Kidney glomerular epithelial cell (primary cell): Measurements from ENCODE around the gene PRSS33.
A peak's percentile ranks its signal among the peaks of the same experiment; 100 is the strongest.

Experiments
- DNase-seq: peaks from one replicate; lab custom pipeline; 2025; lab: John Stamatoyannopoulos, UW

The PRSS33 gene, protein sequence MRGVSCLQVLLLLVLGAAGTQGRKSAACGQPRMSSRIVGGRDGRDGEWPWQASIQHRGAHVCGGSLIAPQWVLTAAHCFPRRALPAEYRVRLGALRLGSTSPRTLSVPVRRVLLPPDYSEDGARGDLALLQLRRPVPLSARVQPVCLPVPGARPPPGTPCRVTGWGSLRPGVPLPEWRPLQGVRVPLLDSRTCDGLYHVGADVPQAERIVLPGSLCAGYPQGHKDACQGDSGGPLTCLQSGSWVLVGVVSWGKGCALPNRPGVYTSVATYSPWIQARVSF

GRCh38 chr16:2787406-2787805 is at the start of gene PRSS33:
TSS of gene PRSS33 (minus strand) at chr16:2787560. CDS start at chr16:2786547, 1,013 bp downstream.
- no peak for DNase-seq

- DNase-seq, result no peak
Observed at GRCh38 chr16:2836646-2837508, 49.5 kb upstream of the PRSS33 start.

GRCh38 chr16:2835638-2836493 is 48.5 kb upstream of the PRSS33 start:
- peak; percentile 99 for DNase-seq

- no peak for DNase-seq
Observed at GRCh38 chr16:2834968-2835367, 47.6 kb upstream of the PRSS33 start.

- DNase-seq, result no peak
Observed at GRCh38 chr16:2833776-2834175, 46.4 kb upstream of the PRSS33 start.

DNA sequence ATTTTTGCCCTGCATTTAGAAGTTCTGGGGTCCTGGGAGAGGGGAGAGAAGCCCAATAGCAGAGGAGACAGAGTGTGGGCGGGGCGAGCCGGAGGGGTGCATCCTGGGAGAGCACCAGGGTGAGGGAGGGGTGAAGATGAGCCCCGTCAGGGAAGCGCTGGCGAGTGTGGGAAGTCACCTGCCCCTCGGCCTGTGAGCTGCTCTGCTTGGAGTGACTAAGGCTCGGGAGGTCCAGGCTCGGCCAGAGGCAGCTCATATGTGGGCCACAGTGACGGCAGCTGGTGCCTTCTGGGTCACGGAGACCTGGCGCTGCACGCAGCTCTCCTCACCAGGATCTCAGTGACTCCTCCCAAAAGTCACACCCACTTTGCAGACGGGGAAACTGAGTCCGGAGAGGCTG is 43.8 kb upstream of the PRSS33 start:
- no peak for DNase-seq

- DNase-seq, result no peak
Observed at GRCh38 chr16:2830355-2830695, 43.0 kb upstream of the PRSS33 start.

DNA sequence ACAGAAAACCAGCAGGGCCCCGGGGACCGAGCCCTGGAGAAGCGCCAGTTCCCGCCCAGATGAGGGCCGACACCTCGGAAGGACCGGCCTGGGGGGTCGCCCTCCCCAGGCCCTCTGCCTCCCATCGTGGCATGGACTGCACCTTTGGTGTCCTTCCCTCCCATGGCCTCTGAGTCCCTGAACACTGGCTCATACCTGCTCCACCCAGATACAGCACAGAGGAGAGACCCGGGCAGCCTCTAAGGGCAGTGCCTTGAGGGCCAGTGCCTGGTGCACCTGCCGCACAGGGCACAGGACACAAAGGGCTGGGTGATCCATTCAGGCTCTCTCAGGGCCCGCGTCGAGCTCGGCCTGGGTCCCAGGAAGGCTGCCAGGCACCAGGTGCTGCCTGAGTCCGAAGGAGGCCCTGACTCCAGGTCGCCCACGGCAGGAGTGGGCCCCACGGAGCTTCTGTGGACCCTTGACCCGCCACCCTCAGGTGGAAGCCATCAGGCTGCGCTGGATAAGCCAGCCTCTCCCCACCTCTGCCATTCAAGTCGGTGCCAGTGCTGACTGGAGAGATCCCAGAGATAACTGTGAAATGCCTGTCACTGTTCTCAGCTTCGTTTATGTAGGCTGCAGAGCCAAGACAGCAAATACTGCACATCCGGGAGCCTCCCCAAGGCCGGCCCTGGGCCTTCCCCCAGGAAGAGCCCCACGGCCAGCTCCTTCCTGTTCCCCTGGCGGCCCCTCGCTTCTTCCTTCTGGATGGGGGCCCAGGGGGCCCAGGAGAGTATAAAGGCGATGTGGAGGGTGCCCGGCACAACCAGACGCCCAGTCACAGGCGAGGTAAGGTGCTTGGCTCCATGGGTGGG is 42.4 kb upstream of the PRSS33 start, which contains the start of gene ZG16B:
TSS of gene ZG16B (plus strand) at position 803 of the 854 bp plus-strand sequence. CDS start 139 bp downstream, outside the sequence.
- DNase-seq, result no peak

DNA sequence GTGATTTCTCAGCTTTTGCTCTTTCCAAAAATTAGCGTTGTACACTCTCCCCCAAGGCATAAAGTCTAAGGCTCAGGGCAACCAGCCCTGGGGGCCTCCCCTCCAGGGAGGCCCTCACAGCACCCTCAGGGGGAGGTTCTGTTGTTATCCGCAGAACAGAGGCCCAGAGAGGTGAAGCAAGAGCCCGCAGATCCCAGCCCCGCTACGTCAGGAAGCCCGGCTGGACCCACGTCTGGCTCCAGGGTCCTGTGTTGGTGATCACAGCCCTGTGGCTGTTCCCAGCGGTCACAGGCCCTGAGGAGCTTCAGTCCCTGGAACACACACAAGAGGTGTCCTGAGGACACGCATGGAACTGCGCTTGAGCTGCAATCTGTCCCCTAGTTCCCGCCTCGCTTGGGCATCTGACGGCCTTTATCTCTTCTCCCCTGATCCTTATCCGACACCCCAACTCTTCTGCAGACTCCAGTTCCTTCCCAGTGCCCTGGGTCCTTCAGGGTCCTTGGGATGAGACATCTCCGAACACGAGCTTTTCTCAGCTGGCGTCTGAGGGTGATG is 41.6 kb upstream of the PRSS33 start:
- no peak for DNase-seq

GRCh38 chr16:2828521-2828840 is 41.1 kb upstream of the PRSS33 start:
- DNase-seq, result no peak

- no peak for DNase-seq
Observed at GRCh38 chr16:2827831-2828520, 40.6 kb upstream of the PRSS33 start.

- DNase-seq, result no peak
Observed at GRCh38 chr16:2827374-2827791, 40.0 kb upstream of the PRSS33 start.

DNA sequence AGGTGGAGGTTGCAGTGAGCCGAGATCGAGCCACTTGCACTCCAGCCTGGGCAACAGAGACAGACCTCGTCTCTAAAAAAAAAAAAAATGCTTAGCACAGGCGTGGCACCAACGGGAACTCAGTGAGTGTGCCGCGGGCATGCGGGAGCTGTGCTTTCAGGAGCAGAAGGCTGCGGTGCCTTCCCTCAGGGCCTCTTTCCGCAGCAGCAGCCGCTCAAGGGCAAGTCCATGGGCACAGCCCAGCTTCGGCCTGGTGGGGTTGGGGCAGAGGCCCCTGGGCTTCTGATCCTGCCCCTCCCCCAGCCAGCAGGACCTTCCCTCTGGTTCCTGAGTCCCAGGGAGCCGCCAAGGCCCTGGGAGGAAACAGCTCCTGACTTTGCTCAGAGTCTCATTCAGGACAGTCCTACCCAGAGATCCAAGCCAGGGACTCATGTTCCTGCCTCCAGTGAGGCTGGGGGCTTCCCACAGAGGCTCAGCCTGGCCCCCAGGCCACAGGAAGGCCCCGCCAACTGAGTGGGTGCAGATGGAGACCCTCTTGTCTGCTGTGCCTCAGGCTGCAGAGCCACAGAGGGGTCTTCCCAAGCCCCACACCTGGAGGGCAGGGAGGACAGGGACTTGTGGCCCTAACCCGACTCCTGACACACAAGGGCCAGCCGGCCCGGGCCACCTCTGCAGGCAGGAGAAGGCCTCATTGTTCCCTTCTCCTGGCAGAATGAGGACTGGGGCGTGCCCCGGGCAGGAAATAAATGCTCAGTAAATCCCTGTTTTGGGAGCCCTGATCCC is 39.4 kb upstream of the PRSS33 start:
- DNase-seq, result no peak

DNA sequence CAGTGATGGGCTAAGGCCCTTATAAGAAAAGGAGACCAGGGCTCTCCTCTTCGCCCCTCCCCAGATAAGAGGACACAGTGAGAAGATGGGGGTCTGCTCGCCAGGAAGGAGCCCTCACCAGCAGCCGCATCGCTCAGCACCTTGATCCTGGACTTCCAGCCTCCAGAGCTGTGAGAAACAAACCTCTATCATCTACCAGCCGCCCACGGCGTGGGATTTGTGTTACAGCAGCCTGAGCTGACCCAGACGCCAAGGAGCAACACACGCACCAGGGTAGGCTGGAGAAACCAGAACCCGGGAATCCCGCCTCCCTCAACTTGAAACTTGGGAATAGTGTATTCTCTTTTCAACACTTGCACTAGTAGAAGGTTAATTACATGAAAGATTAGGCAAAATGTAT is 38.5 kb upstream of the PRSS33 start:
- DNase-seq, result no peak

GRCh38 chr16:2825049-2825742 is 37.8 kb upstream of the PRSS33 start:
- no peak for DNase-seq

DNA sequence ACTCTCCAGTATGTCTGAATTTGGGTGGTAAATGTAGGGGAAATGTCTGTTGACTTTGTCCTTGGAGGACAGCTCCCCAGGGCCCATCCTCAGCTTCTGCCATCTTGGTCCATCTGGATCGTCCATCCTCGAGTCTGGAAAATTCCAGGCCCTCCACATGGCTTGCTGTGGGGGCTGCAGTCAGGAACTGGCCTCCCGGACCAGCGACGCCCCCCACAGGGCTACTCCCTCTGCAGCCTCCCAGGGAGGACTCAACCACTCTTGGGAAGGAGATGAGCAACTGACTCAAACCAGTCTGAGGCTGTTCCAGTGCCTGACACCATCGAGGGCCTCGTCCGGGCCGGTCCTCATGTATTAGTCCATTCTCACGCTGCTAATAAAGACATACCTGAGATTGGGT is 37.3 kb upstream of the PRSS33 start:
- no peak for DNase-seq

DNA sequence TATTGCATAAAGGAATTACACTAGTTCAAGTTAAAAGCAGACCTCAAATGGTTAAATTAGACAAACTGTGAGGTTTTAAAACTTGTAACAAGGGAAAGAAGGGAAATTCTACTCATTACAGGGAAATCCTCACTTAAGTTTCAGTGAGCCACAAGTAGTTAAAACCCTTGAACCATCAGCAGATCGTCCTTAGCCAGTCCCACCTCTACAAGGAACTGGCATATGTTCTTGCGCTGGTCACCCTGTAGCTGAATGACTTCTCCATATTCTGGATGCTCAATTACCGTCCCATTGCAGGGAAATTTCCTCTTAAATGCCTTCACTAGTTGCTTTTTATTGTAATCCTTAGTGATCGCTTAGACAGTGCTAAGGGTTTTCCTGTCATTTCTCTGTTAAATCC is 35.1 kb upstream of the PRSS33 start:
- DNase-seq, result no peak

DNA sequence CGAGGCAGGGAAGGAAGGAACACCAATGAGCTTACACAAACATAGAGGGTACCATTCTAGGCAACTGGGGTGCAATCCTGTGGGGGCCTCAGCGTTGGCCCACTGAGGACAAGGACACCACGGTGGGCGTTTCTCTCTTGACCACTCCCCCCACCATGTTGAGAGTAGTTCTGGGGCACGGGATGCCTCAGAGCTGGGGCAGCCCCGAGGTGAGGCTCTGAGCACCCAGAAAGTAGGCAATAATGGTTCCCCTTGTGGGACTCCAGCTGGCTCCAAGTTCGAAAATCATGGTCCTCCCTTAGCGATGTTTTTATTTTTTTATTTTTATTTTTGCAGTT is 34.8 kb upstream of the PRSS33 start:
- DNase-seq, result no peak

- DNase-seq, result no peak
Observed at GRCh38 chr16:2821487-2822157, 34.3 kb upstream of the PRSS33 start.
